Islet of Langerhans (tissue), 1 donor: ENCODE results near the gene FBN1.

Experiments used
- FAIRE-seq: peaks from one replicate; lab custom pipeline; 2011; peaks lifted over from hg19 to GRCh38; lab: Jason Lieb, UNC

The FBN1 gene

DNA sequence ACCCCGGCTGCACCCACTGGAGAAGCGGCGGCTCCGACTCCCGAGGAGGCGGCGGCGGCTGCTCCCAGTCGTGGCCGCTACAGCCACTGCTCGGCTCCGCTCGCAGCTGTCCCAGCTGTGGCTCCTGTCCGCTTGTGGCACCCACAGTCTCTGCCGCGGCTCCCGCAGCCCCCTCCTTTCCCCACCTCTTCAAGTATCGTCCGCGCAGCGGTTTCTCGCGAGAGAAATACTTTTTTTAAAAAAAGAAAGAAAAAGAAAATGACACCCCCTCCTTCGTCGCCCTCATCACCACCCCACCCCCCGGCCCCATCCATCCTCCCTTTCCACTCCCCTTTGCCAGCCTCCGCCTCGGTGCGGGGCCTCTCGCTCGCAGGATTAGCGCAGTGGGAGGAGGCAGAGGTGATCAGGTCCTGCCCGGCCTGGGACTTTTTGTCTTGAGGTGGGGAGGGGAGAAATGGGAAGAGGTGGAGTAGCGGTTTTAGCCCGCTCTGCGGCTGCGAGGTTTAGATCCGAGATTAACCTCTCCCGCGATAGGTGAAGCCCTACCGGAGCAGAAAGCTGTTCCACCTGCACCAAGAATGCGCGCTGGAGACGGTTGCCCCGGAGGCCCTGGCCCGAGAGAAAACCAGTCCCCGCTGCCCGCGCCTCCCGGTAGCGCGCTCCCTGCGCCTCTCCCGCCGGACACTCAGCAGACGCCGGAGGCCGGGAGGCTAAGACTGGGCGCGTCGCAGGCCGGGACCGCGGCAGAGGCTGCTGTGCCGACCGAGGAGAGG lies at the start of gene FBN1:
TSS of gene FBN1 (minus strand) at position 152 of the 773 bp plus-strand sequence. CDS start 940 bp downstream, outside the sequence.
- no peak for FAIRE-seq

DNA sequence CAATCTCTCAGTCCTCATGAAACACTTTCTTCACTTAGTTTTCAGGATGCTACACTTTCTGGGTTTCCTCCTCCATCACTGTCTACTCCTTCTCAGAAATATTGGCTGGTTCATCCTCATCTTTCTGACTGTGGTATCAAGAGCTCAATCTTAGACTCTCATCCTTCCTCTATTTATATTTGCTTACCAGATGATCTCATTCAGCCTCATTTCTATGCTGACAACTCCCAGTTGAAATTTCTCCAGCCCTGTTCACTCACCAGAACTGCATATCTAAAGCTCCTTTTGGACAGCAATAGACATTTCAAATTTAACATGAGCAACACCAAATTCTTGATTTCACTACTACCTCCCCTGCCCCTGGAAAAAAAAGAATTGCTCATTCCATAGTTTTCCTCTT lies 48.0 kb upstream of the FBN1 start:
- FAIRE-seq = no peak

DNA sequence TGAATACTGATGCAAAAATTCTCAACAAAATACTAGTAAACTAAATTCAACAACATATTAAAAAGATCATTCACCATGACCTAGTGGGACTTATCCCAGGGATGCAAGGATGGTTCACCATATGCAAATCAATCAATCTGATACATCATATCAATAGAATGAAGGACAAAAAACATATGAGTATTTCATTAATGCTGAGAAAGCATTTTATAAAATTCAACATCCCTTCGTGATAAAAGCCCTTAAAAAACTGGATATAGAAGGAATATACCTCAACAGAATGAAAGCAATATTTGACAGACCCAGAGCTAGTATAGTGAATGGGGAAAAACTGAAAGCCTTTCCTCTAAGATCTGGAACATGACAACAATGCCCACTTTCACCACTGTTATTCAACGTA lies 43.0 kb upstream of the FBN1 start:
- no peak for FAIRE-seq

DNA sequence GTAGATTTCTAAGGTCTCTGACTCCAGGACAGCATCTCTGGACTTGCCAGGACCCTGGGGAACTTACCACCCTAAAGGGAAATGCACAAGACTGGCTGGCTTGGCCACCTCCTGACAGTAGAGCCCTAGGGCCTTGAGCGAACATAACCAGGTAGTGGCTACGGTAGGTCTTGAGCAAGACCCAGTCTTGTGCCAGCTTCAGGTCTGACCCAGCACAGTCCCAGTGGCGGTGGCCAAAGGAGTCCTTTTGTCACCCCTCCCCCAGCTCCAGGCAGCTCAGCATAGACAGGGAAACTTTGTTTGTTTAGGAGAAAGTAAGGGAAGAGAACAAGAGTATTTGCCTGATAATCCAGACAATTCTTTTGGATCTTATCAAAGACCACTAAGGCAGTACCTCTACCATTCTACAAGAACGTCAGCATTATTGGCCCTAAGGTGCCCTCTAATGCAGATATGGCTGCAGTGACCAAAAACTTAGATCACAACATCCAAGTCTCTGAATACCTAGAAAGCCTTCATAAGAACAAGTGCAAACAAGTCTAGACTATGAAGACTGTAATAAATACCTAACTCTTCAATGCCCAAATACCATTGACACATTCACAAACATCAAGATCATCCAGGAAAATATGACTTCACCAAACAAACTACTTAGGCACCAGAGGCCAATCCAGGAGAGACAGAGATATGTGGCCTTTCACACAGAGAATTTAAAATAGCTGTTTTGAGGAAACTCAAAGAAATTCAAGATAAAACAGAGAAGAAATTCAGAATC lies 38.7 kb upstream of the FBN1 start:
- FAIRE-seq = no peak

DNA sequence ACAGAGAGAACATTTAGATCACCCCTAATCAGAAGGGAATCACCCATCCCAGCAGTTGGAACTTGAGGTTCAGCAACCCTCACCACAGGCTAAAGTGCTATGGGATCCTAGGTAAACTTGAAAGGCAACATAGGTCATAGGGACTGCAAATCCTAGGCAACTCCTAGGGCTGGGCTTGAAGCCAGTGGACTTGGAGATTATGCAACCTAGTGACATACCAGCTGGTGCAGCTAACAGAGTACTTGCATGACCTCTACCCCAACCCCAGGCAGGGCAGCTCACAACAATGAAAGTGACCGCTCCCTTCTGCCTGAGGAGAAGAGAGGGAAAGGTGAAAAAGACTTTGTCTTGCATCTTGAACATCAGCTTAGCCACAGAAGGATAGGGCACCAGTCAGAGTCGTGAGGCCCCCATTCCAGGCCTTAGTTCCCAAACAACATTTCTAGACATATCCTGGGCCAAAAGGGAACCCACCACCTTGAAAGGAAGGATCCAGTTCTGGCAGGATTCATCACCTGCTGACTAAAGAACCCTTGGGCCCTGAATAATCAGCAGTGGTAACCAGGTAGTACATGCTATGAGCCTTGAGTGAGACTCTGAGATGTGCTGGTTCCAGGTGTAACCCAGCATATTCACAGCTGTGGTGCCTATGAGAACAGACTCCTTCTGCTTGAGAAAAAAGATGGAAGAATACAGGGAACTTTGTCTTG lies 37.6 kb upstream of the FBN1 start:
- FAIRE-seq = no peak

DNA sequence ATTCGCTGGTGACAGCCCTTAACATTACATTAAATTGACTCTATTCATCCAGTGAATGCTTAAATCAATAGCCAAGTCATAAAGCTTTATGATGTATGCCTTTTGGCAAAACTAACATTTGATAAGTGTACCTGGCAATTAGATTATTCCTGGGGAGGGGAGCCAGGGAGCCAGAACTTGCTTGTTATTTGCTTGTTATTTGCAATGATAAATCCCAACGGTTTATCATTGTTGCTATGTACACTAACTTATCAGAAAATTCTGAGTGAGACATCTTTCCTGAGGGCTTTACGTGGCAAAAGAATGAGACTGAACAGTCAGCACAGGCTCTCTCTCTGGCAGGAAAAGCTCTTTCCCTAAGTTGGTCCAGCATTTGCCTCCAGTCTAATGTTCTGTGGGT lies 35.8 kb upstream of the FBN1 start:
- no peak for FAIRE-seq

DNA sequence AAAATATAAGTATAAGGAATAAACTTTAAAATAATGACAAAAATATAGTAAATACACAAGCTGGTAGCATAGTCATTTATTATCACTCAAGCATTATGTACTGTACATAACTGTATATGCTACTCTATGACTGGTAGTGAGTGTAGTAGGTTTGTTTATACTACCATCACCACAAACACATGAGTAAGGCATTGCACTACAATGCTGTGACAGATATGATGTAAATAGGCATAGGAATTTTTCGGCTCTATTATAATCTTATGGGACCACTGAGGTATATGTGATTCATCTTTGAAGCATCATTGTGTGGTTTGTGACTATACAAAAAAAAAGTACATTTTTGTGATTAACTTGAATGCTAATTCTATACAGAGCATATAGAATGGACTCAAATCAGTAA lies 35.3 kb upstream of the FBN1 start:
- no peak for FAIRE-seq

DNA sequence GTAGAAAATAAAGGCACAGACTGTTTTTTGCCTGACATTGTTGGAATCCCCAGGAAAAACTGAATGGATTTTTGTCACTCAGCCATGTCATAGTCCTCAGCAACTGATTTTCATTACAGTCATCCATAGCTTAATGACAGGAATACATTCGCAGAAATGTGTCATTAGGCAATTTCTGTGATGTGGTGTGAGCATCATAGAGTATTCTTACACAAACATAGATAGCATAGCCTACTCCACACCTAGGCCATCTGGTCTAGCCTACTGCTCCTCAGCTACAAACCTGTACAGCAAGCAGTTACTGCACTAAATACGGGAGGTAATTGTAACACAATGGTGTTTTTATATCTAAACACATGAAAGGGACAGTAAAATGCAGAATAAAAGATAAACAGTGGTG lies 34.4 kb upstream of the FBN1 start:
- FAIRE-seq = no peak

DNA sequence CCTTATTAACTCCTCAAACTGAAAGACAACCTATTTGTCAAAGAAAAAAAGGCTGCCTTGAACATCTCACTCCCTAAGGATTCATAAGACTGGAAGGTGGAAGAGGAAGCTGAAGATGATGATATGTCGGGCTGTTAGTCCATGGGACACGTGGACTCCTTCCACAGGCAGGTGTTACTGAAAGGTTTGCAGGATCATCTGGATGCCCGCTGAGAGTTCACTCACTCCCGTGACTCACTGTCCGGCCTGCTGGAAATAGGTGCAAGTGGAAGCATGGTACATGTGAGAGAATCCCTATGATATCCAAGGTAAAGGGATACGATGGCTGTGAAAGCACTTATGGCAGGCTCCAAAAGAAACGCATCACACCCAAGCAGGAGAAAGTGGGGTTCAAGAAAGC lies 33.3 kb upstream of the FBN1 start:
- FAIRE-seq = no peak

DNA sequence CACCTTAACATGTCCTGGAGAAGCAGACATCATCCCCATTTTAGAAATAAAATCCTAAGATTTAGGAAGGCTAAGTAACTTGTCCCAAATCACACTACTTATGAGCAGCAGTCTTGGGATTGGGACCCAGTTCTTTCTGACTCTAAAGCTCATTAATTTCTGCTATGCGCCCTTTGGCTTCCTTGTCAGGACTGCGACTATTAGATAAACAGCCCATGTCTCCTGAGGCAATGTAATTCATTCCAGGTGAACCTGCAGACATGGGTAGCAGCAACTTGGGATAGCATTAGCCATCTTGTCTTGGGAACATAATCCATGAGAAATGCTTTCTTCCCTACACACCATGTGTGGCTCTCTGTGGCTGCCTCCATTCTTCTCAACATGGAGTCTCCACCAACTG lies 32.3 kb upstream of the FBN1 start:
- FAIRE-seq = no peak

DNA sequence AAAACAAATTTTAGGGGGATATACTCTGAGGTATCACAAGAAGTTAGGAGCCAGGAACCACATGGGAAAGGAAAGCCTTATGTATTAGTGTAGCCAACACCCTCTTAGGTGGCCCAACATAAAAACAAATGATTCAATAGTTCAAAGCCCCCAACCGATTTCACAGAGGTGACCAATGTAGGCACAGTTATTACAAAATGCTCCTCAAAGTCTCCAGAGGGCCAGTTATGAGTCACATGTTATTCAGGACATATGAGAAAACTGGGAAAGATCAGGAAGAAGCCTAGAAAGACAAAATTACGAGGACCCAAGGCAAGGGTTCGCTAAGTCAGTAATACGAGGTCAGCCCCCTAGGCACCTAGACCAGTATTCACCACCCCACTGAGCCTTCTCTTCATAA lies 29.9 kb upstream of the FBN1 start:
- FAIRE-seq = no peak

DNA sequence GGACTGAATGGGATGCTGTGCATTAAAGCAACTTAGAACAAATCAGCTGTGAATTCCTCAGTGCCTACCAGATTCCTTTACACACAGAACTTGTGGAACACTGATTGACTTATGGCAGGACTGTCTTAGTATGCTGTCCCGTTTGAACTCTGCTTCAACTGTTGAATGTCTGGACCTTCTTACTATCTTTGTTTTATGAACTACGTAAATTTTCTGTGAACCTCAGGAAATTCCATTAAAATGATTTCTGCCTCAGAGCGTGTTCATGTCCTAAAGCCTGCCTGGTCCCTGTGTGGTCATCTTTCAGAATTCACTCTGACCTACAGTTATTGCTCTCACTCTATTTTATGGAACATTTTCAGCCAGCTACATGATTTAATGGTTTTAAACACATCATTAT lies 29.4 kb upstream of the FBN1 start:
- no peak for FAIRE-seq

DNA sequence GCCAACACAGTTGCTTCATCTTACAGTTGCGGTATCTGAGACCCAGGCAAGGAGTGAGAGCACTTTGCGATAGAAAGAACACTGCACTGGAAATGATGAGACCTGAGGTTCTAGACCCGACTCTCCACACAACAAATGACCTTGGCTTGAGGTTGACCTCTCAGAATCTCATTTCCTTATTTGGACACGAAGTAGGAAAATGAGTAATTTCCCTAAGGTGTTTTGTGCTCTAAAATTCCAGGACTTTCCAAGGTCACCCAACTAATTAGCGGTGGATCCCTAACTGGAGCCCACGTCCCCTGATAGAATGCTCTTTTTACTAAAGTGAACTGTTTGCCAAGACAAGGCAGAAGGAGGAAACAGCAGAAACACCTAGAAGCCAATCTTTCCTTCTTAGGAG lies 26.7 kb upstream of the FBN1 start:
- no peak for FAIRE-seq

DNA sequence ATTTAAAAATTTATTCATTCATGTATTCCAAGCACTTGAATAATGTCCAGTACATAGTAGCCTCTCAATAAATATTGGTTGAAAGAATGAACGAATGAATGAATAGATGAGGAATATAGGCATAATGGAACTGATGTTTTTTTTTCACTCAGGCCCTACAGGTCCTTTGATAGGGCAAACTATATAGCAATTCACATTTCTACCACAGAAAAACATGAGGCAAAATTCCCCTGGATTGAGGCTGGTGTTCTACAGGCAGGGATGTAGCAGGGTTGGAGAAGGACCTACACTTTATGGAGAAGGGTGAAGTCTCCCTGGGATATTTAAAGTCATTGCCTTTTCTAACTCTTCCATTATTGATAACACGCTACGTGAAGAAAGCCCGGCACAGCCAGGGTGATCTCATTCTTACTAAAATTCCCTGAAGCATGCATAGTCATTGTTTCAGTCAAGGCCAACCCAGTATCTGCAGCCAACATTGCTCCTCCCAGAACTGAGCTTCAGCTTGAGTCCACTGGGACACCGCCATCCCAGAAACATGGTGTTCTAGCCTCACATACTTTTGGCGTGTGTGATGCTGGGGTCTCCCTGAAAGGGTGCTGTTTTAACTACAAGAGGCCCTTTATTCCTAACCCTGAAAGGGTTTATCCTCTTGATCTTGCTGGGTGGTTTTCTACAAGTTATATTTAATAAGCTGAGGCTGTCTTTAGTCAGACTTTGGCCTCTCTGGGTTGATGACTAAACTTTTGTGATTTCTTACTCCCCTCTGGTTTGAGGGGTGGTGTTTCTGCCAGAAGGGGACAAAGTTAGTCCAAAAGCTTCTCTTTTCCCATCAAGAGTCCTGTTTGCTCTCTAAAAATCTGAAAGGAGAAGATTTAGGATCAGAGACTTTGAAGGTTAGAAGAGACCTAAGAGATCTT lies 25.9 kb upstream of the FBN1 start:
- FAIRE-seq = no peak

DNA sequence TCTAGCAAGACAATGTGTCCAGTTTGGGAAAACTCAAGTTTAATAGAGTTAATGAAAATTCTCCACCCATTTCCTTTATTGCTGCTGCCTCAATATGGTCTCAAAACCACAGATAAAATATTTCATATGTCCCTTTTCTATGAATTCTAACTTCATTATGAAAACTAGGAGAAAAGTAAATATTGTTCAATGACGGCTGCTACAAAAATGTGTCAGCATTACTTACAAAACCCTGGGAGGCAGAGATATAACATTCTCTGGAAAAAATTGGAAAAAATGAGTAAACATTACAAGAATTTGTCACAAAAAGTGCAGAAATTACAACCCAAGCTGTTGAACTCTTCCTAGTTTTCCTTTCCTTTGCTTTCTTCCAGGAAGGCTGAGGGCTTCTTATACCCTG lies 22.2 kb upstream of the FBN1 start:
- no peak for FAIRE-seq

DNA sequence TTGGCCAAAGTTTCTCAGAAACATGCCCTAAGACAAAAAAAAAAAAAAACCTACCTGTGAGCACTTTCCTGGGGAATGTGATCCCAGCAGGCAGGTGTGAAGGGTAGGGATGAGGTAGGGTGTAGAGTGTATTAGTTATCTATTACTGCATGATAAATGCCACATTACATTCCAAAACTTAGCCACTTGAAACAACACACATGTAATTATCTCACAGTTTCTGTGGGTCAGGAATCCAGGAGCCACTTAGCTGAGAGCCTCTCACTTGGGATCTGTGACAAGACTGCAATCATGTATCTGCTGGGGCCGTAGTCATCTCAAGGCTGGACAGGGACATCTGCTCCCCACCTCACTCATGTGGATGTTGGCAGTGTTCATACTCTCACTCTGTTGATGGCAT lies 18.9 kb upstream of the FBN1 start:
- FAIRE-seq = no peak

DNA sequence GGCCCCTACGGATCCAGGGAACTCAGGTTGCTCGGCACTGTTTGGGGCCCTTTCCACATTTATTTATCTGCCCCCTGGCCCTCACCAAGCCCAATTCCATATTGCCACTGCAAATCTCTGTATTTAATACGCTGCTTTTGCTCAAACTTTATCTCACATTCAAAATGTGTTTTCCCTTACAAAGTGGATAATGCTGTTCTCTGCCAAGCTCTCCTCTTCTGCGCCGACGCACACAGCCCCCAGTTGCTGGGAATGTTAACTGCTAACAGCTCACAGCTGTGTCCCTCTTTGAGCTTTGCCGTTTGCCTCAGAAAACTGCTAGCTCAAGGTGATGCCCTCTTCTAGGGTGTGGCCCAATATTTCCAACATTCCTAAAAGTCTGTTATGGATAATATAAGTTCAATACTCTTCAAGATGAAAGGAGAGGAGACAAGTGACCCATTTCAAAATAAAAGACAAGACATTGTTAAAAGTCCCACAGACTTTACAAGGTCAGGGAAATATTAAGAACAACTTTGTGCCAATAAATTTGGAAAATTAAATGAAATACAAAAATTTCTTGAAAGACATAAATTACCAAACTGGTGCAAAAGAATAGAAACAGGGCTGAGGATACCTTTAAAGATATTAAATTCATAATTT lies 12.6 kb upstream of the FBN1 start:
- FAIRE-seq = no peak

DNA sequence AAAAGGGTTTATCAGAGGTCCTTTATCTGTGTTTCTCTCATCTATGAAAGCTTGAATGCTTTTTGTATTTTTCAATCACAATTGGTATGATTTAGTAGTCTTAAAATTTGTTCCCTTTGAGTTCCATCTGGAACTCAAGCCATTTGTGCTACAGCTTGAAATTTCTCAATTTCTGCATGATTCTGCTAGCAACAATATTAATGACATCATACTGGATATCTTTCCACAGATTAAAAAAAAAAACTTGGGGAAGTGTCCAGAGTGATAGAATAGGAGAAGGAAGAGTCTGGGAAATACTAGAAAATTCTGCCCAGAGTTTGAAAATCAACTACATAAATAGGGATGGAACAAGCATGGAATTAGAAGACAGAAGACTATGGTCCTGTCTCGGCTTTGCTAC lies 9.3 kb upstream of the FBN1 start:
- FAIRE-seq = no peak

DNA sequence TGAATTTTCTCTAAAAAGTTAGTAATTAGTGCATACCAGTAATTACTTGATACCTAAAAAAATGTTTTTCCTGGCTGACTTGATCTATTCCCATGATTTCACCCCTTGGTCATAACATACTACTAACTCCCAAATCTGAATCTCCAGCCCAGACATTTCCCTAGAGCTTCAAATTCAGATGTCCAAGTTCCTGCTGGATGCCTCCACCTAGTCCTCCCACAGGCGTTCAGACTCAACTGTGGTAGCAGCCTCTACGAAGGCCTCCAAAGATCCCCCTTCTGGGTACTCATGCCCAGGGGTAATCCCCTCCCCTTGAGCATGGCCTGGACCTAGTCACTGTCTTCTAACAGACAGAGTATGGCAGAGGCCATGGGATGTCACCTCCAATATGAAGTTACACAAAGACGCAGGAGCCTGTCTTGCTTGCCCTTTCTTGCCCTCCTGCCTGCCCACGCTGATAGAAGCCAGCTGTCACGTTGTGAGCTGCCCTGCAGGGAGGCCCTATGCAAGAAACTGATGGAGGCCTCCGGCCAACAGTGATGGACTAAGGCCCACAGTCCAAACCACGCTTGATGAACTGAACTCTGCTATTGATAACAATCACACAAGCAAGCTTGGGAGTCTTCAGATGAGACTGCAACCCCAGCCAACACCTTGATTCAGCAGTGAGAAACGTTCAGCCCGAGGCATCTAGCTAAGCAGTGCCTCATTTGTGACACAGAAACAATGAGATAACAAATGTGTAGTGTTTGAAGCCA lies 8.6 kb upstream of the FBN1 start:
- FAIRE-seq = no peak

DNA sequence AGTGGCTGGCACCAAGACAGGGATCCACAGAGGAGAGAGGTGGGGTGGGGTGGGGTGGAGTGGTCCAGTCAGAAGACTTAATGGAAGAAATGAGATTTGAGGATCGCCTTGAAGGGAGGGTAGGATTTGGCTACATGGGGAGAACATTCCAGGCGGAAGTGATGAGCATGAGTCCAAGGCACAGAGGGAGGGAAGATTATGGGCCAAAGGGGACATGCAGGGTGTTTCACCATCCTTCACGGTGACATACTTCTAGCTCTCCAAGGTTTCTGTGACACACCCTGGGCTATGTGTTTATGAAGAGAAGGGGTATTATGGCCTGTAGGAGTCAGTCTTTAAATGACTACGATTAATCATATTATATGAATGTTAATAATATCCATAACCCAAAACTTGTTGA lies 7.7 kb upstream of the FBN1 start:
- FAIRE-seq = no peak

DNA sequence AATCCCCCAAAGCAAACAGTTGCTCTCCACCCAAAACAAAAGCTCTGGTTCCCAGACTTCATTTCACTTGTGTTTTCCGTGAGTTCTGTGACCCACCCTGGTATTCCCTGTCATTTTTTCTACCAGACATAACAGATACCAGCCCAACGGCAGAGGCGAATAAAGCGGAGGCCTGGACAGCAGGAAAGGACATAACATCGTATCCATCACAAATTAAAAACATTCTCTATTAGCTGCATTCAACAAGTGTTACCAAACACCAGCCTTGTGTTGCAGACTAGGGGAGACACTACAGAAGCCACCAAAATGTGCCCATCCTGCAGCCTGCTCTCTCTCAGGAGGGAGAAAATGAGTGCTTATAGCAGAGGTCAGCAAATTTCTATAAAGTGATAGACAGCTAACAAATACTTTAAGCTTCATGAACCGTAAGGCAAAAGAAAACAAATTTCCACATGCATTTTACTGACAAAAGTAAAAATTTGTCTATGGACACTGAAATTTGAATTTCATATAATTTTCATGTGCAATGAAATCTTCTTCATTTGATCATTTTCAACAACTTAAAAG lies 7.1 kb upstream of the FBN1 start:
- FAIRE-seq = no peak
